Vagina (tissue), 2 donors: ENCODE measurements around the gene TIPARP. TPM values are rescaled to one million over a fixed set of nuclear protein-coding genes. Genes with fewer than 3 reads are reported as not detected.

ENCODE experiments used
- DNase-seq, 2 donors: peaks; one replicate each; pipeline ENCODE4 v3.0.0-alpha.2; 2017; ENCODE audit errors: extremely low spot score in 2 of 2
- H3K27ac ChIP-seq: fragments of 200-600 bp; sonication (generic); one replicate; pipeline ENCODE4 v1.5.1; 2019
- H3K27me3 ChIP-seq: fragments of 200-600 bp; sonication (generic); one replicate; pipeline ENCODE4 v1.5.1; 2019
- H3K36me3 ChIP-seq, 2 donors: fragments of 200-600 bp; sonication (generic); one replicate each; pipeline ENCODE4 v1.5.1; 2017 to 2019
- H3K4me1 ChIP-seq: fragments of 200-600 bp; sonication (generic); one replicate; pipeline ENCODE4 v1.5.1; 2019
- H3K4me3 ChIP-seq, 2 donors: fragments of 200-600 bp; sonication (generic); 1 replicate in 1 of 2; 2 replicates in 1 of 2; pipeline ENCODE4 v1.5.1; 2016 to 2019
- H3K9me3 ChIP-seq: fragments of 200-600 bp; sonication (generic); one replicate; pipeline ENCODE4 v1.5.1; 2019
- POLR2A ChIP-seq, 2 donors: fragments of 450-650 bp; IDR thresholded peaks; one replicate each; pipeline ENCODE4 v1.6.1; 2017; ENCODE audit warnings: antibody characterized with exemption in 2 of 2, mild to moderate bottlenecking in 2 of 2, moderate library complexity in 2 of 2
- POLR2AphosphoS5 ChIP-seq, 2 donors: sonication (generic); formaldehyde crosslinking; IDR thresholded peaks; one replicate each; pipeline ENCODE4 v1.9.0; 2017; ENCODE audit warnings: antibody characterized with exemption in 2 of 2, mild to moderate bottlenecking in 2 of 2, low read depth in 1 of 2; ENCODE audit not compliant: insufficient read depth in 1 of 2
- intact Hi-C: fragments of 100-400 bp; cut with DNase I; formaldehyde crosslinking; loops from one replicate; pipeline ENCODE4 v1.15.1; 2023
- total RNA-seq: library from RNA; depleted of rRNA; stranded (reverse); fragments of >200 nt; gene quantifications from one replicate; pipeline ENCODE4 v1.2.3, GENCODE V29; 2016
- TF ChIP-seq, protein P1 (sequence below), 3 experiments: fragments of 450-650 bp in 2 of 3; fragments of 200-600 bp in 1 of 3; sonication (generic) in 1 of 3; IDR thresholded peaks; one replicate each; pipeline ENCODE4 v1.5.1; 2017 to 2019; ENCODE audit warnings: antibody characterized with exemption in 3 of 3, mild to moderate bottlenecking in 2 of 3, moderate library complexity in 2 of 3

TIPARP gene
- total RNA-seq, 1 donor from 2014 or later = 44.0 TPM

GRCh38 chr3:156635034-156635433, 39.4 kb upstream of the TIPARP start:
- no peak for DNase-seq
- intact Hi-C loops = no loop called here
- TF ChIP-seq POLR2A (IDR thresholded peaks at IDR 0.05) (no peak), POLR2AphosphoS5 (IDR thresholded peaks at IDR 0.05; ENCODE audit: insufficient read depth in 1 of 2, low read depth in 1 of 2) (no peak)
- TF ChIP-seq, protein P1, sequence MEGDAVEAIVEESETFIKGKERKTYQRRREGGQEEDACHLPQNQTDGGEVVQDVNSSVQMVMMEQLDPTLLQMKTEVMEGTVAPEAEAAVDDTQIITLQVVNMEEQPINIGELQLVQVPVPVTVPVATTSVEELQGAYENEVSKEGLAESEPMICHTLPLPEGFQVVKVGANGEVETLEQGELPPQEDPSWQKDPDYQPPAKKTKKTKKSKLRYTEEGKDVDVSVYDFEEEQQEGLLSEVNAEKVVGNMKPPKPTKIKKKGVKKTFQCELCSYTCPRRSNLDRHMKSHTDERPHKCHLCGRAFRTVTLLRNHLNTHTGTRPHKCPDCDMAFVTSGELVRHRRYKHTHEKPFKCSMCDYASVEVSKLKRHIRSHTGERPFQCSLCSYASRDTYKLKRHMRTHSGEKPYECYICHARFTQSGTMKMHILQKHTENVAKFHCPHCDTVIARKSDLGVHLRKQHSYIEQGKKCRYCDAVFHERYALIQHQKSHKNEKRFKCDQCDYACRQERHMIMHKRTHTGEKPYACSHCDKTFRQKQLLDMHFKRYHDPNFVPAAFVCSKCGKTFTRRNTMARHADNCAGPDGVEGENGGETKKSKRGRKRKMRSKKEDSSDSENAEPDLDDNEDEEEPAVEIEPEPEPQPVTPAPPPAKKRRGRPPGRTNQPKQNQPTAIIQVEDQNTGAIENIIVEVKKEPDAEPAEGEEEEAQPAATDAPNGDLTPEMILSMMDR (IDR thresholded peaks at IDR 0.05) = no peak
- no peaks in the 10 kb centered on the region for H3K27me3 ChIP-seq
- no peaks in the 10 kb centered on the region for H3K4me1 ChIP-seq
- no peak overlapping the region for H3K4me3 ChIP-seq
- no peak overlapping the region for H3K27ac ChIP-seq
- no peaks in the 10 kb centered on the region for H3K9me3 ChIP-seq
- no peaks in the 10 kb centered on the region for H3K36me3 ChIP-seq

GRCh38 chr3:156635973-156636372, 38.4 kb upstream of the TIPARP start:
- no peak for DNase-seq
- Histone ChIP-seq H3K4me3 (no peak overlapping the region), H3K9me3 (no peaks in the 10 kb centered on the region), H3K36me3 (no peaks in the 10 kb centered on the region), H3K4me1 (no peaks in the 10 kb centered on the region), H3K27ac (no peak overlapping the region), H3K27me3 (no peaks in the 10 kb centered on the region)
- intact Hi-C loops = no loop called here
- no peak for TF ChIP-seq POLR2AphosphoS5 (IDR thresholded peaks at IDR 0.05; ENCODE audit: insufficient read depth in 1 of 2, low read depth in 1 of 2)
- TF ChIP-seq, protein P1 (IDR thresholded peaks at IDR 0.05) = no peak
- no peak for TF ChIP-seq POLR2A (IDR thresholded peaks at IDR 0.05)

DNA sequence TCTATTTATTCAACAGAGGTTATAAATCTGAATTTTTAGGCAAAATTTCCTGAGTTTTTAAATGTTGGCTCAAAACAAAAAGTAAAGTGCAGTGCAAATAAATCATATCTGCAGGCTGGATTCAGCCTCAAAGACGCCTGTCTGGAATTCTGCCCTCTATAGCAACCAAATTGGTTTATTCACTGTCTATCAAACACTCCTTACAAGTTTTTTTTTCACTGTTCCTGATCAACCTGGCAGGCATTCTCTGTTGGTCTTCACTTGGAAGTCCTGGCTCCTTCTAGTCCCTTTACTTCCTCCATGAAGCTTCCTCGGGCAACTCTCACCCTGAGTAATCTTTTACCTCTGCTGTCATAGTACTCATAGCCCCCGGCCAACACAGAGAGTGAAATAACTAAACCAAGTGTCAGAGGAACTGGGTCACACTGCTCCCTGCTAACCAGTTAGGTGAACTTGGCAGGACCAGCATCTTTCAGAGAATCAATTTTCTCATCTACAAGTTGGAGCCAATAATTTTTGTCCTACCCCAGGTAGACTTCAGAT, 36.8 kb upstream of the TIPARP start:
- DNase-seq = no peak
- Histone ChIP-seq H3K4me3 (no peak overlapping the region), H3K9me3 (no peaks in the 10 kb centered on the region), H3K27ac (no peak overlapping the region), H3K4me1 (no peaks in the 10 kb centered on the region), H3K27me3 (no peaks in the 10 kb centered on the region), H3K36me3 (no peaks in the 10 kb centered on the region)
- TF ChIP-seq POLR2AphosphoS5 (IDR thresholded peaks at IDR 0.05; ENCODE audit: insufficient read depth in 1 of 2, low read depth in 1 of 2) (no peak), POLR2A (IDR thresholded peaks at IDR 0.05) (no peak)
- TF ChIP-seq, protein P1 (IDR thresholded peaks at IDR 0.05) = no peak
- intact Hi-C loops = no loop called here

DNA sequence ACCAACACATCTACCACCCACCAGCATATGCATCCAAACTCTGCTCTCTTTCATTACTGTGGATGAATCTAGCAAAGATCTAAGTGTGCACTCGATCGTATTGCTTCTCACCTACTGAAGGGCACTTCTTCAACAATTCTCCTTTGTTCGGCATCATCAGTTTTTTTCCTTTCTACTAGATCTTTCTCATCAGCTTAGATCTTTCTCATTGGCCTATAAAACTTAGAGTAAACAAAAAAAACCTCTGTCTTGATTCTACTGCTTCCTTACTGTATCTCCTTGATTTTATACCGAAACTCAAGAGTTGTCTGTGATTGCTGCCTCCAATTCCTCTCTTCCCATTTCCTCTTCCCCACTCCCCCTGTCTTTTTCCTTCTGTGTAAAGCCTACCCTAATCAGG, 36.1 kb upstream of the TIPARP start:
- Histone ChIP-seq H3K36me3 (no peaks in the 10 kb centered on the region), H3K4me1 (no peaks in the 10 kb centered on the region), H3K9me3 (no peaks in the 10 kb centered on the region), H3K4me3 (no peak overlapping the region), H3K27ac (no peak overlapping the region), H3K27me3 (no peaks in the 10 kb centered on the region)
- TF ChIP-seq, protein P1 (IDR thresholded peaks at IDR 0.05) = no peak
- TF ChIP-seq POLR2AphosphoS5 (IDR thresholded peaks at IDR 0.05; ENCODE audit: insufficient read depth in 1 of 2, low read depth in 1 of 2) (no peak), POLR2A (IDR thresholded peaks at IDR 0.05) (no peak)
- intact Hi-C loops = no loop called here
- no peak for DNase-seq

GRCh38 chr3:156639414-156640023, 34.9 kb upstream of the TIPARP start:
- TF ChIP-seq POLR2A (IDR thresholded peaks at IDR 0.05) (no peak), POLR2AphosphoS5 (IDR thresholded peaks at IDR 0.05; ENCODE audit: insufficient read depth in 1 of 2, low read depth in 1 of 2) (no peak)
- TF ChIP-seq, protein P1 (IDR thresholded peaks at IDR 0.05) = no peak
- Histone ChIP-seq H3K4me3 (no peak overlapping the region), H3K27ac (no peak overlapping the region), H3K27me3 (no peaks in the 10 kb centered on the region), H3K36me3 (no peaks in the 10 kb centered on the region), H3K4me1 (no peaks in the 10 kb centered on the region), H3K9me3 (no peaks in the 10 kb centered on the region)
- intact Hi-C loops = no loop called here
- no peak for DNase-seq
